ENCODE measurements around the gene GCNT3.

The GCNT3 gene, protein sequence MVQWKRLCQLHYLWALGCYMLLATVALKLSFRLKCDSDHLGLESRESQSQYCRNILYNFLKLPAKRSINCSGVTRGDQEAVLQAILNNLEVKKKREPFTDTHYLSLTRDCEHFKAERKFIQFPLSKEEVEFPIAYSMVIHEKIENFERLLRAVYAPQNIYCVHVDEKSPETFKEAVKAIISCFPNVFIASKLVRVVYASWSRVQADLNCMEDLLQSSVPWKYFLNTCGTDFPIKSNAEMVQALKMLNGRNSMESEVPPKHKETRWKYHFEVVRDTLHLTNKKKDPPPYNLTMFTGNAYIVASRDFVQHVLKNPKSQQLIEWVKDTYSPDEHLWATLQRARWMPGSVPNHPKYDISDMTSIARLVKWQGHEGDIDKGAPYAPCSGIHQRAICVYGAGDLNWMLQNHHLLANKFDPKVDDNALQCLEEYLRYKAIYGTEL

DNA sequence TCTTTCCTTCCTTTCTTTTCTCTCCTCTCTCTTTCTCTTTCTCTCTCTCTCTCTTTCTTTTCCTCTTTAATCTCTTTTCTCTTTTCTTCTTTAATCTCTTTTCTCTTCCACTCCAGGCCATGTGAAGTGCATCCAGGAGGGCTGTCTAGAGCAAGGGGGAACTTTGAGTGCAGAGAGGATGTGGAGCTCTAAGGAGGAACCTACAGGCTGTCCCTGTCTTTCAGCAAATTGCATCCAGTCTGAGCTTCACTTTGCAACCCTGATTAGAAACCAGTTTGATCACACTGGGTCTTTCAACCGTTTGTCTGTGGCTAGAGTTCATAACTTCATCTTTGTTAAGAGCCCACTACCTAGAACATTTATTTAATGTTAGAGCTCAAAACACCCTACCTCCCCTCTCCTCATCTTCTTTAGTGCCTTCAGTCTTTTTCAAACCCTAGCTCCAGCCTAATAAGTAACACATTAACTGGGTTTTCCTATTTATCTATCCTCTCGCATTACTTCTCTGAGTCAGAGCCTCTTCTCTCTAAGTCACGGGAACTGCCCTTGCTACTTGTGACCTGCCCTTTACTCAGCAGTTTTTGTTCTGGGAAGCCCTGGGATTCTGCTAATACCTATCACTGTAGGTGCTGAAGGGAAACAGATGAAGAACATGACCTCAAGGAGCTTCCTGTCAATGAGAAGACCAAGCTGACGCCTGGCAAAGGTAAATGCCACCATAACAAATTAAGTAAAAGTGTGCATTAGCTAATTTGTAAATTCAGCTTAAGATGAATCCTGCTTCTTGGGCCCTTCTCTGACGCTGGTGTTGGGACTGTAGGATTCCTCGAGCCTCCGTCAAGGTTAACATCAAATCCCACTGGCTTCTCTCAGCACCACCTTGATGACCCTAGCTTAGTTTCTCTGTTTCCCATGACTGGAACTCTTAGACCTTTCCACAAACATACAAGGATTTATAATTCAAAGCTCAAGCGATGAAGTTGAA is at the start of gene GCNT3:
GCNT3 (plus strand) TSS at position 508 of the 985 bp plus-strand sequence. CDS start 6,456 bp downstream, outside the sequence.
- DNase-seq (ENCODE audit: low spot score): no peak

DNA sequence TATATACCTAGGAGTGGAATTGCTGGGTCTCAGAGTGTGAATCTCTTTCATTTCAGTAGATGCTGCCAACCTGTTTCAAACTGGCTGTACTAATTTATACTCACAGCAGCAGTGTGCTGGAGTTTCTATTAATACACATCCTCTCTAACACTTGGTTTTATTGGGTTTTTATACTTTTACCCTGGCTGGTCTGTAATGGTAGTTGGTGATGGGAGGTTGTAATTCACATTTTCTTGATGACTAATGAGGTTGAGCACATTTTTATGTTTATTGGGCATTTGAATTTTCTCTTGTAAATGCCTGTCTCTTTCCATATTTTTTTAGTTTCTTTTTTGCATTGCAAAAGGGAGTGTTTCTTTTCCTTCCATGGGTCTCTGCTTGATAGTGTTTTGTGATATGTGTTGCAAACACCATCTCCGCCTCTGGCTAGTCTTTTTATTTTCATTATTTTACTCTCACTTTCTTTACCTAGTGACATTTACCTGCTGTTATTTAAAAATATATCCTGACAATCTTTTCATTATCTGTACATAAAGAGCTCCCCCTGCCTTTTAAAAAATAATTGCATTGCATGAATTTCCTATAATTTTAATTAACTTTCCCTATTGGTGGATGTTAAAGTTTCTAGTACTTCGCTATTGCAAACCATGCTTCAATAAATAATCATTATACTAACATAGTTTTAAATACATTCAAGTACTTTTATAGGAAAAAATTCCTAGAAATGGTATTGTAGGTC is 49.0 kb upstream of the GCNT3 start:
- DNase-seq (ENCODE audit: low spot score): no peak

DNA sequence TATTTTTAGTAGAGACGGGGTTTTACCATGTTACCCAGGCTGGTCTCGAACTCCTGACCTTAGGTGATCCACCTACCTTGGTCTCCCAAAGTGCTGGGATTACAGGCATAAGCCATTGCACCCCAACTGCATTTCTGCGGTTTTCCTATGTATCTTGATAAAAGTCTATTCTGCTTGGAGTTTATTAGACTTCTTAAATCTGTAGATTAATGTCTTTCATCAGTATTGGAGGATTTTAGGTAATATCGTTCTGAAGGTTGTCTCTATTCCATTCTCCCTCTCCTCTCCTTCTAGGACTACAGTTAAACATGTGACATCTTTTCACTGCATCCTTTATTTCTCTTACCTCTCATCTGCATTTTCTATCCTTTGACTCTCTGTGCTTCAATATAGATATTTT is 46.3 kb upstream of the GCNT3 start:
- no peak for DNase-seq (ENCODE audit: low spot score)

DNA sequence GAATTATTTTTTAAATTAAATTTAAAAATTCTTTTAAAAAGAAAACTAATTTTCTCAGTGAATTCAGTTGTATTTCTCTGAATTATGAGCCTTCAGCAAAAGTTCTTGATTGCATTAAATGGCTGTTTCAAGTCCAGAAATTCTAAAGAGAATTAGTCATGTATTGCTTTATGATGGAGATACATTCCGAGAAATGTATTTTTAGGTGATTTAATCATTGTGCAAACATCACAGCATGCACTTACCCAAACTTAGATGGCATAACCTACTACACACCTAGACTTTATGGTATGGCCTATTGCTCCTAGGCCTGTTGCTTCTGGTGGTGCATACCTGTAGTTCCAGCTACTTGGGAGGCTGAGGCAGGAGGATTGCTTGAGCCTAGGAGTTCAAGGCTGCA is 44.3 kb upstream of the GCNT3 start:
- no peak for DNase-seq (ENCODE audit: low spot score)

DNA sequence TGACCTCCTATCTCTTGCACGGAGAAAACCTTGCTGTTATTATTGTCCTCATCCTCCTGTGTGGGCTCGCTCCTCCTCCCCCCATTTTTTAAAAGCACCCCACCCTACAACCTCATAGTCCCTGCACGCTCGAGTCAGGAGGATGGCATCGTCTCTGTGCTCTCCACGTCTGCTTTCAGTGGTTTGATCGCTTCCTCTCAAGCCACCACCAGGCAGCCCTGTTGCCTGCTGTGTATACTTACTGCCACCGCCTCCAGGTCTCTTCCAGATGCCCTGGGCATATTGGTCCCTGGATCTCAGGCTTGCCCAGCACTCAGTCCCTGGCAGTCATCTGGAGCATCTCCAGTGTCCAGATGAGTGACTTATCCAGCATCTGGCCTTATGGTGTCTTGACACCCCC is 42.1 kb upstream of the GCNT3 start:
- no peak for DNase-seq (ENCODE audit: low spot score)

DNA sequence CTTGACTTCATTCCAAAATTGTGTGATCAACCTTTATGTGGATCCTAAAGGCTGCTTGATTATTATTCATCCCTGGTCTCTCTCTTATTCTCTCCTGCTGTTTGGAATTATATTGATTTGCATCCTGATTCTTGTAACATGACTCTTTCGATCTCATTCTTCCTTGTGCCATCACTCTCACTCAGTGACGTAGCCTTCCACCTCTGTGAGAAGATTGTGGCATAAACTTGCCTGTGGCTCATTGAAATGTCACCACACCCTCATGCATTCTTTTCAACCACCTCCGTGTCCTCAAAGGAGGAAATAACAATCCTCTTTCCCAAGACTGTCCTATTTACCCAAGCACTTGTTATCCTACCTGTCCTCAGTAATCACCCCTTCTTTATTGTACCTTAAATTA is 41.3 kb upstream of the GCNT3 start:
- DNase-seq (ENCODE audit: low spot score): no peak

DNA sequence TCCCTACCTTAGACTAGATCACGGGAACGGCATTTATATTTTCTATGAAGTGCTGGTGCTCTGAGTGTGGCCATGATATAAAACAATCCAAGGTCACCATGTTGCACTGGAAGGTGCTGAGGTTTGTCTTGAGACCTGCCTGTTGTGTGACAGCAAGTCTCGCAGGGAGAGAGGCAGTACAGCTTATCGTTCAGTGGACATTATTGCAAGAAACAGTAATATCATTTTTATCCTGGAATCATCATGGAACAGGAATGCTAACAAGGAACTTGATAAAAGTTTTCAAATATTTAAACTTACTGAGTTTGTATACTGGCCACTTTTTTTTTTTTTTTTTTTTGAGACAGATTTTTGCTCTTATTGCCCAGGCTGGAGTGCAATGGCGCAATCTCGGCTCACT is 40.0 kb upstream of the GCNT3 start:
- no peak for DNase-seq (ENCODE audit: low spot score)

DNA sequence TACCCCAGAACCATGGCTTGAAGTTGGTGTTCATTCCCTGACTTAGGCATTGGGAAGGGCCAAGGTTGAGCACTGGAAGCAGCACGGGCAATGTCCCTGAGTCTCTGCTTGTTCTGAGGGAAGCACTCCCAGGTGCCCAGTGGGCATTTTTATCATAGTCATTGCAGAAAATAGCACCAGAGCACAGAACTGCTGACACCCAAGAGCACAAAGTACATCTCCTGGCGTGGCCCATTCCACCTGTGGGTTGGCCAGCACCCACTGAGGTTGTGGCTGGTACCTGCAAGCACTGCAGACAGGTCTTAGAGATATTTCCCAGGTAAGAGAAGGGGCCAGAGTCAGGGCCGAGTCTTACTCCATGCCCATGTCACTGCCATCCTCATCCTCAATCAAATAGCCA is 28.5 kb upstream of the GCNT3 start:
- no peak for DNase-seq (ENCODE audit: low spot score)

DNA sequence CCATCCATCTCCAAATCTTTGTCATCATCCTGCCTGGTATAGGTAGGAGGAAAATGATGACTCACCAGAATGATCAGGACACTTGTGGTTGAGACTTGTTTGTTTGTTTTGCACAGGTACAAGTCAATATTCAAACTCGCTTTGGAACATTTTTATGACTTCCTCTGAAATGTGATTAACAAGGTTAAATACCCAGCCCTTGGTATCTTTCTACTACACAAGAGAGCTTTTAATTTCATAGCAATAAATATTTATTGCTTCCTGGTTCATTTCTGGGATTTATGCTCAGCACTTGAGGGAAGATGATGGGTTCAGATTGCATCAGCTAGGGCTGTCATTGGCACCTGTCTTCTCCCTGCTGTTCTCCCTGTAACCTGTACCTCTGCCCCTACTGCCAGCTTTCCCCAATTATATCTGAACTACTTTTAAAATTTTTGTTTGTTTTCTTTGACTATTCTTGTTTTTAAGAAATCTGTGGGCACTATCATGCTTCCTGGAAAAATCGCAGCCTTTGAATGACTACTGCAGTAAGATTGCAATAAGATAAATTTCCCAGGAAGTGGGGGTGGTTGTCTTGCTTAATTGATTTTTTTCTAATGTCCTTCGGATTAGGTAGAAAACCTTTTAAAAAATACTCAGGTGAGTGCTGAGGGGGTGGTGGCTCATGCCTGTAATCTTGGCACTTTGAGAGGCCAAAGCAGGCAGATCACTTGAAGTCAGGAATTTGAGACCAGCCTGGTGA is 24.3 kb upstream of the GCNT3 start:
- DNase-seq (ENCODE audit: low spot score): no peak

DNA sequence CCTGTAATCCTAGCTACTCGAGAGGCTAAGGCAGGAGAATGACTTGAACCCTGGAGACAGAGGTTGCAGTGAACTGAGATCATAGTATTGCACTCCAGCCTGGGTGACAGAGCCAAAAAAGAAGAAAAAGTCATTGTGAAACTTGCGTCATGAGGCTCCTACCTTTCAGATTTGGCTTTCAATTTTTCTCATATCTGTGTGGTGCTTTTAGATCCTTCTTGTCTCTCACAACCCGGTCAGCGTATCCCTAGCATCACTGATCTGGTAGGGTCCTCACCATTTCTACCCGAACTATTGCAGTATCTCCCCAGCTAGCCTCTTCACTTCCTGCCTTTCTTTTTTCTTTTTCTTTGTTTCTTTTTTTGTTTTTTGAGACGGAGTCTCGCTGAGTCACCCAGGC is 21.6 kb upstream of the GCNT3 start:
- no peak for DNase-seq (ENCODE audit: low spot score)

DNA sequence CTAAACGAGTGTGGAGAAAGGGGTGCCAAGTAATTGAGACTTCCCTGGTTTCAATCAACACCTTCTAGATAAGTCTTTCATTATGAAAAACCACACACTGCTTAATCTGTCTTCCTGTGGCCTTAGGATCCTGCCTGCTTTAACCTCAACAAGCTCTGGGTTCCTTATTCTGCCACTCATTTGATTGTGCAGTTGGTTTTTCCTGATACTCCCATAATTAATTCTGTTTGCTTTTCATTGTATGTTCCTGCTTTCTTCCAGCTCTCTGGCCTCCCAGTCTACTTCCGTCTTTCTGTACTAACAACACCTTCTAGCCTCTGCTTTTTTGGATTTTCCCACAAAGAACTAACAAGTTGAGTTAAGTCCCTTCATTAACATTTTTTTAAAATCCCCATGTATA is 20.2 kb upstream of the GCNT3 start:
- DNase-seq (ENCODE audit: low spot score): no peak

DNA sequence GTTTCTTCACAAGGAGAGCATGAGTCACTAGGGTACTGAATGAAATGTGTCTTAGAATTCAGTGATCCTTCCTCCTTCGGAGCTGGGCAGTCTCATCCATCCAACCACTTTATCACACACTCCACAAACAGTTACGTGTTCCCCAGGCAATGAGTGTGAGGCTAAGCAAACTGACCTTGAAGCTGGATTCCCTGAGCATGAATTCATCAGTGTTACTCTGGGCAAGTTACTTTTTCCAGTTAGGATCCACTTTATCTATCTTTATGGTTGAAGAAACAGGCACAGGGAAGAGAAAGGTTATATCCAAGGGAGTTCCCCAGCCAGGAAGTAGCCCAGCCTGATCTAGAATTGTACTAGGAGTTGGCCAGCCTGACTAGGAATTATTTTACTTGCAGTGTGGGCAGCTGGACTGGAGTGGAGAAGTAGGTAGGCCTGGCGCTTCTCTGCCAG is 17.1 kb upstream of the GCNT3 start:
- DNase-seq (ENCODE audit: low spot score): no peak

DNA sequence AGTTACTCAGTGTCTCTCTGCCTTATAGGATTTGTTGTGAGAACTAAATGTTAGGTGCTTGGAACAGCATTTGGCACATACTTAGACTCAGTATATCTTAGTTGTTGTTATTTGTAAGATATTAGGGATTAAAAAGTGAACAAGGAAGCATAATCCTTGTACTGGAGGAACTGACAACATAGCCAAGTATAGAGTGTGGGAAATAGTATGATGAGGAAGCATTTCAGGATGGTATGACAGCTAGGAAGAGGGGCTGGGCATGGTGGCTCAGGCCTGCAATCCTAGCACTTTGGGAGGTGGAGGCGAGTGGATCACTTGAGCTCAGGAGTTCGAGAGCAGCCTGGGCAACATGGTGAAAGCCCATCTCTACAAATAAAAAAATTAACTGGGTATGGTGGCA is 16.6 kb upstream of the GCNT3 start:
- no peak for DNase-seq (ENCODE audit: low spot score)

DNA sequence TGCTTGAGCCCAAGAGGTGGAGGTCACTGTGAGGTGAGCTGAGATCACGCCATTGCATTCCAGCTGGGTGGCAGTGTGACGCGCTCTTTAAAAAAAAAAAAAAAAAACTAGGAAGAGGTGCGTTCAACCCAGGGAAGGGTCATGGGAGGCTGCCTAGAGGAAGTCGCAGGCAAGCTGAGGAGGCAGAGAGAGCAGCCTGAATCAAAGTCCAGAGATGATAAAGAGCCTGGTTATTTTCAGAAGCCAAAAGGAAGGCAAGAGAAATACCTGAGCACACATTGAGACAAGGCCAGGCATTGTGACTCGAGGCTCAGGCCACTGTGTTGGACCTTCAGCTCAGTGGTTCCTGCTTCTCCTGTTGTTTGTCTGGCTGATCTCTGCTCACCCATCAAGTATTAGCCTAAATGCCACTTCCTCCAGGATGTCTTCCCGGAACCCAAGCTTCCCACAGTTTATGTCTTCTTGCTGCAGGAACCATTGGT is 16.1 kb upstream of the GCNT3 start:
- no peak for DNase-seq (ENCODE audit: low spot score)

DNA sequence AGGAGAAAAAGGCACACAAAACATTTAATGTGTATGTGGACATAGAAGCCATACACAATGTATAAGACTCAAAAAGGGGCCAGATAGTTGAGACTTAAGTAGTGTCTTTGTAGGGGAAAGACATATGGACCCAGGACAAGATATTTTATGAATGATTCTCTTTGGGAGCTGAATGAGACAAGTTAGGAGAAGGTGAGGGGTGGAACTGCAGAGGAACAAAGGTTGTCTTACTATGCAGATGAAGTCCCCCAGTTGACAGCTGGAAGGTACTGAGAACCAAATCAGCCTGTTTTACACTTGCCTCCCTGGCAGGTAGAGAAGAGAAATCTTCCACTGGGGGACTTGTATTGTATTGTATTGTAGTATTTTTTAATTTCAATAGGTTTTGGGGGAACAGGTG is 14.9 kb upstream of the GCNT3 start:
- no peak for DNase-seq (ENCODE audit: low spot score)

DNA sequence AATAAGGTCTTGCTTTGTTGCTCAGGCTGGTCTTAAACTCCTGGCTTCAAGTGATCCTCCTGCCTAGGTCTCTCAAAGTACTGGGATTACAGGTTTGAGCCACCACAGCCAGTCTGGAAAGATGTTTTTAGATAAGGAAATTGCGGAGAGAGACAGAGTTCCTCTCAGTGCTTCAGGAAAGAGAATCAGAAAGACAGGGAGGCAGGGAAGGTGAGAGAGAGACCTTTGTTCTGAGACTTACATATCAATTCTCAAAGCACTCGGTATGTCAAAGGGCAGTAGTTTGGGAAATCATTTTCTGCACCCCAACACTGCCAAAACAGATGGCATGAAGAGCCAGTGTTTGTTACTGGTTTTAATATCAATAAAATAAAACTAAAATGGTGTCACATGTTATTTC is 13.1 kb upstream of the GCNT3 start:
- no peak for DNase-seq (ENCODE audit: low spot score)

DNA sequence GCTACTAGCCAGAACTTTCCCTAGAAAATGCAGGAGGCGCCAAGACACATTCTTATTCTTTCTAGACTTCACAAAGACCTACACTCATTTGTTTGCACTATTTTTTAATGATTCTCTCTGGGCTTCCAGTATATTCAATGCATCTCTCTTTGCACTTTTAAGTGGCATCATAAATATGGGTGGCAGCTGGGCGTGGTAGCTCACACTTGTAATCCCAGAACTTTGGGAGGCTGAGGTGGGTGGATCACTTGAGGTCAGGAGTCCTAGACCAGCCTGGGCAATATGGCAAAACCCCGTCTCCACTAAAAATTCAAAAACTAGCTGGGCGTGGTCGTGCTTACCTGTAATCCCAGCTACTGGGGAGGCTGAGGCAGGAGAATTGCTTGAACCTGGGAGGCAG is 5.6 kb upstream of the GCNT3 start:
- no peak for DNase-seq (ENCODE audit: low spot score)

DNA sequence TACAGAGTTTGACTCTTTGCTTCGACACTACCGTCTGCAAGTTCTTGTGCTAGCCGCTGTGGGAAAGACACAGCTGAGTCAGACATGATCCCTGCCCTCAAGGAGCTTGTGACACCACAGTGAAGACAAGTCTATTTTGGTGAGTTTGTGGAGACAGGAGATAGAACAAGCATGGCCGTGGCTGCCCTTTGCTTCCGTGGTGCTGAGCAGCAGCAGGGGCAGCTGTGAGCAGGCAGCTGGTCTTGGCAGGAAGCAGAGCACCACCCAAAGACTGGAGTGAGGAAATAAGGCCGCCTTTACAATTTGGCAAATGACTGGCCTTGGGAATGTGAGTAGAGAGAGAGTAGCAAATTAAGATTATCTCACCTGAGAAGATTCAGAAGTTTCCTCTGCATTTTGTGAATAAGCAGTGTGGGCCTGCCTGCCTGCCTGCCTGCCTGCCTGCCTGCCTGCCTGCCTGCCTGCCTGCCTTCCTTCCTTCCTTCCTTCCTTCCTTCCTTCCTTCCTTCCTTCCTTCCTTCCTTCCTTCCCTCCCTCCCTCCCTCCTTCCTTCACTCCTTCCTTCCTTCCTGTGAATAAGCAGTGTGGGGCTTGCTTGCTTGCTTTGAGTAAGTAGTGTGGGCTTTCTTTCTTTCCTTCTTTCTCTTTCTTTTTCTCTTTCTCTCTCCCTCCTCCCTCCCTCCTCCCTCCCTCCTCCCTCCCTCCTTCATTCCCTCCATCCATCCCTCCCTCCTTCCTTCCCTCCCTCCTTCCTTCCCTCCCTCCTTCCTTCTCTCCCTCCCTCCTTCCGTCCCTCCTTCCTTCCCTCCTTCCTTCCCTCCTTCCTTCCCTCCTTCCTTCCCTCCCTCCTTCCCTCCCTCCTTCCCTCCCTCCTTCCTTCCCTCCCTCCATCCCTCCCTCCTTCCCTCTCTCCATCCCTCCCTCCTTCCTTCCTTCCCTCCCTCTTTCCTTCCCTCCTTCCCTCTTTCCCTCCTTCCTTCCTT is 1.6 kb upstream of the GCNT3 start:
- DNase-seq (ENCODE audit: low spot score): no peak

DNA sequence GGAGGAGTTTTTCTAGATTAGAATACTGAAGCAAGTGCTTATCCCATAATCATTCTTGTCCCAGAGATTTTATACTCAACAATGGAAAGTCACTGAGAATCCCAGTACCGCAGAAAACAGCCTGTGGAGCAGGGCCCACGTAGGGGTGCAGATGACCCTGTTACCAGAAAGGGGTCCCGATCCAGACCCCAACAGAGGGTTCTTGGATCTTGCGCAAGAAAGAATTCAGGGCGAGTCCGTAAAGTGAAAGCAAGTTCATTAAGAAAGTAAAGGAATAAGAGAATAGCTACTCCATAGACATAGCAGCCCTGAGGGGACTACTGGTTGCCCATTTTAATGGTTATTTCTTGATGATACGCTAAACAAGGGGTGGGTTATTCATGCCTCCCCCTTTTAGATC is 2.6 kb downstream of the GCNT3 start:
- DNase-seq (ENCODE audit: low spot score): no peak

DNA sequence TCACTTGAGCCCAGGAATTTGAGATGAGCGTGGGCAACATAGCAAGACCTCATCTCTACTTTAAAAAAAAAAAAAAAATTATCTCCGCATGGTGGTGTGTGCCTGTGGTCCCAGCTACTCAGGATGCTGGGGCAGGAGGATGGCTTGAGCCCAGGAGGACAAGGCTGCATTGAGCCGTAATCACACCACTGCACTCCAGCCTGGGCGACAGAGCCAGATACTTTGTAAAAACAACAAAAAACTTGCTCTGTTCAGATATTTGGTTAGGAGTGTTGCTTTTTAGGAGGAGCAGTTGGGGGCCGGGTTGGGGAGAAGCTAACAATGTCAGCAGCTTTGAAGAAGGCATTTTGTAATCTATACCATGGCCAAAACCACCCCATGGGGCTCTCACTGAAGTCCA is 4.1 kb downstream of the GCNT3 start:
- DNase-seq (ENCODE audit: low spot score): no peak
